CD4-positive, alpha-beta T cell treated with Interleukin-4 for 4 hours (primary cell): ENCODE data around the gene PLGRKT.
"Not testable (repeated sequence)": the region's sequence is repeated elsewhere in the genome, so short reads cannot be mapped to it uniquely, and the experiment has no call there.

Experiments
- DNase-seq: peaks from one replicate; pipeline ENCODE4 v3.0.0-alpha.2; 2020

Gene PLGRKT, protein sequence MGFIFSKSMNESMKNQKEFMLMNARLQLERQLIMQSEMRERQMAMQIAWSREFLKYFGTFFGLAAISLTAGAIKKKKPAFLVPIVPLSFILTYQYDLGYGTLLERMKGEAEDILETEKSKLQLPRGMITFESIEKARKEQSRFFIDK

DNA sequence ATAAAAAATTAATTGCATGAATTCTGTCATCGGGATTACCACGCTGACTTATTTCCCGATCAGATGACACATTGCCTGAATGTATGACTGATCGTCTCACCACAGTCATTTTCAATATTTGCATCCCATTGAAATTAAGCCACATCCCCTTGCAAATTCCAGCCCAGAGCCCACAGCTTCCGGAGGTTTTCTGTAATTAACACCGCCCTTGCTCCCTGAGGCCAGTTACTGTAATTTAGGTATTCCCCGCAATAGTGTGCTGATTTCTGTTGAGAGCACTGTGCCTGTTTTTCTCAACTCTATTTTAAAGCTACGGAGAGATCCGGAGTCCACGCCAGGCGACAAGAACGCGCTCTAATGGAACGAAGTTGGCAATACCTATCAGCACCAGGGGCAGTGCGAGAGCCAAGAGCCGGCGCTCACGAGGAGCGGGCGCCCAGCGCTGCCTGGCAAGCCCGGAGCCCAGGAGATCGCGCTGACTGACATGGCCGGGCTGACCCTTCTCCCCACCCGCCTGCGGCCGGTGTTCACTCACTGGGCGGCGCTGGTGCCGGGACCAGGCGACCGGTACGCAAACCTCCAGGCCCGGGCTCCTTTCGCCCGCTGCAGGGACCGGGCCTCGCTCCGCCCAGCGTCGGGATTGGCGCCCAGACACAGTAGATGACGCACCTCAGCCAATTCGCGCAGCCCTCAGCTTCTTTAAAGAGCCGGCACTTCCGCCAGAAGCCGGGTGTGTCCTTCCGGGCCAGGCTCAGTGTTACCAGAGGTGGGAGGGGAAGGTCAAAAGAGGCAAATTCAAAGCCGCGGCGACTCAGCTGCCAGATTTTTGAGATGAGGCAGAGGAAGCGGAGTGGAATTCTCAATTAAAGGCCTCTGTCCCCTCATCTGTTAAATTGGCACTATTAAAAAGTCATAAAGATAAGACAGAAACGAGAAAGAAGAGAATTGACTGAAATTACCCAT, at the start of gene PLGRKT:
Gene PLGRKT (minus strand): TSS at position 672 of the 963 bp plus-strand sequence. CDS start 5,948 bp downstream, outside the sequence.
- DNase-seq, result peak; percentile 92

DNA sequence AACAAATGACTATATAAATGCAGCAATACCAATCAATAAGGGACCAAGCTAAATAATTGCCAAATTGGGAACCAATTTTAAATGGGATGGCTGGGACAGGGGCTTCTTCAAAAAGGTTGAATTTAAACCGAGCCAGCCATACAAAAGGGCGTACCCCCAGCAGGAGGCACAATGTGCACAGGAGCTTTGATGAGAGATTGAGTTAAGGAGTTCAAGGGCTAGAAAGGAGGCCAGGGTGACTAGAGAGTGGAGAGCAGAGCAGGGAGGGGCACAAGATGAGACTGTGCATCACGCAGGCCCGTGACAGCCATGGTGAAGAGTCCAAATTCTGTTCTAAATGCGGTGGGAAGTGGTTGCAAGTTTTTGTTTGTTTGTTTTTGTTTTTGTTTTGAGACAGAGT, 49.3 kb upstream of the PLGRKT start:
- no peak for DNase-seq

DNA sequence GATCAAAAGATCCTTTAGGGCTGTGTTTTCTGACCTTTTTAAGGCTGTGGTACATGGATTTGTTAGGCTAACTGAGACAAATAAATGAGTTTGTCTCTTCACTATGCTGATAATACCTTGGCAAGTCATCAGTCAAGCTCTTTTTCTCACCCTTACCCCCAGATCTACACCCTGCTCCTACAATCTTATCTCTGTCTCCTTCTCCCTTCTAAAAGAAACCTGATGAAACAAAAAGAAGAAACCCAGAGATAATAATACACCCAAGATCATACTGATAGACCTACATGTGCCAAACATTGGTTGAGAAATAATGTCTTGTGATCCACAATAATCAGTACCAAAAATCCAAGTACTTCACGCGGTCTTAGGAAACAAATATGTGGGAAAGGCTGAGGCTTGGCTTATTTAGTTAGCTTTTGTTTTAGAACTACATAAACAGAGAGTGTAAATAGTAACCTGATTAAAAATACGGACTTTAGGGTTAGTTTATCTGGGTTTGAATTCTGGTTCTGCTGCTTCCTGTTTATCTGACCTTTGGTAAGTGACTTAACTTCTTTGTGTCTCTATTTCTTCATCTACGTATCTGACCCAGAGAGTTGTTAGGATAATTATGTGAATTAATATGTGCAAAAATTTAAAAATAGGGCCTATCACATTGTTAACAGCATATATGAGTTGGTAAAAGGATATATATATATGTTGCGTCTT, 47.8 kb upstream of the PLGRKT start:
- no peak for DNase-seq

DNA sequence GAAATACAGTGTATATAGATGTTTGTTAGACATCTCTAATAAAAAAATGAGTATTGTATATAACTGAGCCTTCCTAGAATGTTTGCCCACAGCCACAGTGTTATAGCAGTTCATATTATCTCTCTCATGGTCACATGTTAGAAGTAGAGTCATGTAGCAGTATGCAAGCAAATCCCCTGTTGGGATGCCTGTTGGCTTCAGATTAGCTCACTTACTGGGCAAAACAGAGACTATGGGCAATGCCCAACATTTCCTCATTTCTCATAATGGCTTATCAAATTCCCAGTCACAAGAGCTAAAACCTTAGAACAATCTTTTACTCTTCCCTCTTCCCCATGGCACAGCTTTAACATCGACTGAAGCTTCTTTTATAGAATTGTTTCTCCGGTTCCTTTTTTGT, 45.6 kb upstream of the PLGRKT start:
- DNase-seq, result no peak

DNA sequence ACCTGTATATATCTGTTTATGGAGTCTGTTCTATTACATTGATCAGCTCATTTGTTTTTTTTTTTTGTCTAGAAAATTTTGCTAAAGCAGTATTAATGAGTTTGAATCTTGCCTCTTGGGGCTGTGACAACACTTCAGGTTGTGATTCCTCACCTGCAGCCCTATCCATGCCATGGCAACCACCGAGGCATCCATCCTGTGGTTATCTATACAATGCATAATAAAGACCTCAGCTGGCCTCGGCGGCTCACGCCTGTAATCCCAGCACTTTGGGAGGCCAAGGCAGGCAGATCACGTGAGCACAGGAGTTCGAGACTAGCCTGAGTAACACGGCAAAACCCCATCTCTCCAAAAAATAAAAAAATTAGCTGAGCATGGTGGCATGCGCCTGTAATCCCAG, 44.5 kb upstream of the PLGRKT start:
- no peak for DNase-seq

DNA sequence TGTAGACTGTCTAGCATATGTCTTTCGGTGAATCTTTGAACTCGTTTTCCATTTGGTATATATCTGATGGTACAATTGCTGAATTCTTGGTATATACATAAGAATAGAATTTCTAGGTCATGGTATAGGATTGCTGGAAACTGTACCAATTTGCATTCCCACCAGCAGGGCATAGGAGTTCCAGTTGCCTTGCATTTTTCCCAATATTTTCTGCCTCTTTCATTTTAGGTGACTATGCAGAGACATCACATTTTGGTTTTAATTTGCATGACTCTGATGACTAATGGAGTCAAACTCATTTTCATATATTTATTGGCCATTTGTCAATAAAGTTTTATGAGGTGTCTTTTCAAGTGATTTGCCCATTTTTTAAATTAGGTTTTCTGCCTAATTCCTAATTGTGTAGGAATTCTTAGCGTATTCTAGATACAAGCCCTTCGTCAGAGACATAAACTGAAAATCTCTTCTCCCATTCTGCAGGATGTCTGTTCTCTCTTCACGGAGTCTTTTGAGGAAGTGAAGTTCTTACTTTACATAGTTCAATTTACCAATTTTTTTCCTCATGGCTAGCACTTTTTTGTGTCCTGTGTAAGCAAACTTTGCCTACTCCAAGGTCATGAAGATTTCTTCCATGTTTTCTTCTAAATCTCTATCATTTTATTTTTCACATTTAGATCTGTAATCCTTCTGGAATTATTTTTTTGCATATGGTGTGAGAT, 43.8 kb upstream of the PLGRKT start:
- DNase-seq, result no peak

DNA sequence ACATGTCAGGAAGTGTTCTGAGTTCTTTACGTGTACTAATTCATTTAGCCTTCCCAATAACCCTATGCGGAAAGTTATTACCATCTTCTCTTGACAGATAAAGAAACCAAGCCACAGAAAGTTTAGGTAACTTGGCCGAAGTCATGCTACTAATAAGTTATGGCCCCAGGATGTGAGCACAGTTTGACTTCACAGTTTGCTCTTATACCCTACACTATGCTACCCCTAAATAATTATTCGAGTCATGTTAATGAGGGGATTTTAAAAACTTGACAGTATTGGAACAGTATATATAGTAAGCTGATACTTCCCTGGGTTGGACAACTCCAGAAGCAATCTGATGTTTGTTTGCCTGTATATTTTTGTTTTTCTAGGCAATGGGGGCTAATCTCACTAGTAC, 43.2 kb upstream of the PLGRKT start:
- DNase-seq, result no peak

DNA sequence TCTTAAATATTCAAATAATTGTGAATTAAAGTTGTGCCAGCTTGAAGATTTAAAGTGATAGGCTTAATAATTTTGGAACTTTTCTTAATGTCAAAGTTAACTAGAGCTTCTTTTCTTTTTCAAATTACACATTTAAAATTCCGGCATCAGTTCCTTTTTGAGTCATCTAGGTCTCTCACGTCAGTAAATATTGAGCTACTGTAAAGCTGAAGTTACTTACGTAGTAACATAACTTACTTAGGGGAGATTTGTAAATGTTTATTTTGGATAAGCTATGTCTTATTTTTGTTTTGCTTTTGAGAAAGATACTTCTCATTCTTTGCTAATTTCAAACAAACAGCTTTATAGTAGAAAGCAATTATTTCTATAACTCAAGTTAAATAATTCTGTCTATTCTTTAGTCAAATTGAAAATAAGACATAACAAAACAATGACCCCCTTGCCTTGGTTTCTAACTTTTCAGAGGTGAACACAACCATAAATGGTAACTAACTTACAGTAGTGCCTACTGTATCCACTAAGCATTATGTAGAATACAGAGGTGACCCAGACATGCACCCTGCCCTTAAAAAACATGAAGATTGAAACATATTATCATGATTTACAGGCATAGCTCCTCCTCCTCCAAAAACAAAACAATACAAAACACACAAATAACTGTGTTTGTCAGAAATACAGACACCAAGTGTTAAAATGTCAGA, 42.4 kb upstream of the PLGRKT start:
- no peak for DNase-seq

DNA sequence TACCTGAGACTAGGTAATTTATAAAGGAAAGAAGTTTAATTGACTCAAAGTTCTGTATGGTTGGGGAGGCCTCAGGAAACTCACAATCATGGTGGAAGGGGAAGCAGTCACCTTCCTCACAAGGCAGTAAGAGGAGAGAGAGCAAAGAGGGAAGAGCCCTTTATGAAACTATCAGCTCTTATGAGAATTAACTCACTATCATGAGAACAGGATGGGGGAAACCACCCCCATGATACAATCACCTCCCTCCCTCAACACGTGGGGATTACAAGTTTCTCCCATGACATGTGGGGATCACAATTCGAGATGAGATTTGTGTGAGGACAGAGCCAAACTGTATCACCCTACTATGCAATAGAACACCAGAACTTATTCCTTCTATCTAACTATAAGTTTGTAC, 40.5 kb upstream of the PLGRKT start:
- DNase-seq, result no peak

DNA sequence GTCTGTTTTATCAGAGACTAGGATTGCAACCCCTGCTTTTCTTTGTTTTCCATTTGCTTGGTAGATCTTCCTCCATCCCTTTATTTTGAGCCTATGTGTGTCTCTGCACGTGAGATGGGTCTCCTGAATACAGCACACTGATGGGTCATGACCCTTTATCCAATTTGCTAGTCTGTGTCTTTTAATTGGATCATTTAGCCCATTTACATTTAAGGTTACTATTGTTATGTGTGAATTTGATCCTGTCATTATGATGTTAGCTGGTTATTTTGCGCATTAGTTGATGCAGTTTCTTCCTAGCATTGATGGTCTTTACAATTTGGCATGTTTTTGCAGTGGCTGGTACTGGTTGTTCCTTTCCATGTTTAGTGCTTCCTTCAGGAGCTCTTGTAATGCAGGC, 37.9 kb upstream of the PLGRKT start:
- DNase-seq, result not testable (repeated sequence)

DNA sequence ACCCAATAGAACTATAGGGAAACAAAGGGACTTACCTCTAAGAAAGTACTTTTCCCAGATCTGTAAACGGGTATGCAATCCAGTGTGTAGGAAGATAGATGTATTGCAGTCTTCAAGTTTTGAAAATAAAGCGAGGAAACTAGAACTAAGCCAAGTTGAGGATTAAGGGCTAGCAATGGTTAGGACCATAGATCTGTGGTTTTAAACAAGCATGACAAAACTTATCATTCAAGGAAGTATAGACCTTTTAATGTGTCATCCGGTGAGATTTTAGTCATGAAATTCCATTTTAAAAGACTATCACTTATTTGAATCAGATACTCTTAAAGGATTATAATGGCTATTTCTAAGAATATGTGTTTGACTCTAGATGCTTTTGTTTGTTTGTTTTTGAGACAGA, 33.1 kb upstream of the PLGRKT start:
- no peak for DNase-seq

DNA sequence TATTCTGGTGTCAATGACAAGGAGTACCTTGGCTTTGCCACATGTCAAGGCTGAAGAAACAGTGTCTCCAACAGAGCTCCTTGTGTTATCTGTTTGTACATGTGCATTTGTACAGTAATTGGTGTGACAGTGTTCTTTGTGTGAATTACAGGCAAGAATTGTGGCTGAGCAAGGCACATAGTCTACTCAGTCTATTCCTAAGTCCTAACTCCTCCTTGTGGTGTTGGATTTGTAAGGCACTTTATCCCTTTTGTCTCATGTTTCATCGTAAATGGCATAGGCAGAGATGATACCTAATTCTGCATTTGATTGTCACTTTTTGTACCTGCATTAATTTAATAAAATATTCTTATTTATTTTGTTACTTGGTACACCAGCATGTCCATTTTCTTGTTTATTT, 32.4 kb upstream of the PLGRKT start:
- no peak for DNase-seq

DNA sequence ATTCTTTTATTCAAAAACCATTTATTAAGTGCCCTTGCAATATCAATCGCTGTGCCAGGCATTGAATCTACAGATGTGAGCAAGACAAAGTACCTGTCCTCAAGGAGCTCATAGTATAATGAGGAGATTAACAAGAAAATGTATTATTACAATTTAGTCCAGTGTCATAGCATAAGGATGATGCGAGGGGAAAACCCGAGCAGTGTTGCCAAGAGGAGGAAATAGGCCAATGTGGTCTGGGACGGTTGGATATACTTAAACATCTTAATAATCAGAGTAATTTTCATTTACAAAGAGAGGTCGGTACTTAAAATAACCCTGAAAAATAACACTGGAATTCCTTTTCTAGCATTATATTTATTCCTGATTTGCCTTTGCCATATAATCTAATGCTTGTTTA, 31.1 kb upstream of the PLGRKT start:
- DNase-seq, result no peak

DNA sequence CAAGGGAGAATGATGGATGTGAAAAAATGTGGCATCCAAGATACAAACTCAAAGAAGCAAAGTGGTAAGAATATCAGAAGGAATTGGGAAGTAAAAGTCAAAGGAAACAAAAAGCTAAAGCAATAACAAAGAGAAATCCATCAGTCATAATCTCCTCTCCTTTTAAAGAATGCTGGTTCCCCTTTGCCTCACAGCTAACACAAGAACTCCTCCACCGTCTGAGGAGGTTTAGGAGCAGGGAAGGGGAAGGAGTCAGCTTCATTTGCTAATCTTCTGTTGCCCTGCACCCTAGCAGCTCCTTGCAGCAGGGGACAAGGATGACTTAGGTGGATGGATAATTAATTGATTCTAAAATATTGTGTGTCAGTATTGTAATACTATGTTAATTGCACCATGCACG, 29.0 kb upstream of the PLGRKT start:
- DNase-seq, result no peak

DNA sequence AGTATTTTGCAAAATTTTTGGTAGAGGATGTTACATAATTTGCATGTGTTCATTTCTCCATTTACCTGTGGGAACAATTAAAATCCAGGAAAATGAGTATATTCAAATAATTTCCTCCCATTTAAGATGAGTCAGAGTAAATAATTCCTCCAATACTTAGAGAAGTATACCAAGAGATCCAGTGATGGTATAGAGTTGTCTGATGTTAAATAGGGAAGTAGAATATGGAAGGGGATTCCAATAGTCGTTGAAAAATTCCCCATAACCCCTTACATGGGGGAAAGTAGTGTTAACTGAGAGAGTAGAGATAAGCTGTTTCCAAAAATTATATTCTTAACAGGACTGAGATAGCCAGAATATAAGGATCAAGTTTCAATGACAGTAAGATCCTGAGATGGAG, 28.3 kb upstream of the PLGRKT start:
- no peak for DNase-seq

DNA sequence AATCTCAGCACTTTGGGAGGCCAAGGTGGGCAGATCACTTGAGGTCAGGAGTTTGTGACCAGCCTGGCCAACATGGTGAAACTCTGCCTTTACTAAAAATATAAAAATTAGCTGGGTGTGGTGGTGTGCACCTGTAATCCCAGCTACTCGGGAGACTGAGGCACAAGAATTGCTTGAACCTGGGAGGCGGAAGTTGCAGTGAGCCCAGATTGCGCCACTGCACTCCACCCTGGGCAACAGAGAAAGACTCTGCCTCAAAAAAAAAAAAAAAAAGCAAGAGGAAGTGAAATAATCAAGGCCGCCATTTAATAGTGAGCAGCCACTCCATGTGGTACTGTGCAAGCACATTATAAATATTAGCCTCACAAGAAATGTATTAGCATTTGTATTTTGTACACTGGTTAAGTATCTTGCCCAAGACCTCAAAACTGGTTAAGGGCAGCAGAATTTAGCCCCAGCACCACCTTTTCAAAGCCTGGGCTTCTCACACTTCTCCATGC, 27.2 kb upstream of the PLGRKT start:
- not testable (repeated sequence) for DNase-seq

DNA sequence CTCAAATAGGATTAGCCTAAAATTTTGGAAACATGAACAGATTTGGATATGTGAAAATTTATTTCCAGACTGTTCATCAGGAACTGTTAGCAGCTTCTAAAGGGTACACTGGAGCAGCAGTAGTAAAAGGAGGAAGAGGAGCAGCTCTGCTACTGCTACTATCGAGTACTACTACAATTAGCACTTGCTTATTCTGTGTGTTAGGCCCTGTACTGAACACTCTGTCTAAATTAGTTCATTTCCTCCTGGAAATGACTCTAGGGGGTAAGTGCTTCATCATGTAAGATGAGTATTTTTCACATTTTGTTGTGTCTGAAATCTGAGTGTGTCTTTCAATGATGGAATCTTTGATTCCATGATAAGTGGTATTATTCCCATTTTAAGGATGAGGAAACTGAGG, 22.4 kb upstream of the PLGRKT start:
- DNase-seq, result no peak

DNA sequence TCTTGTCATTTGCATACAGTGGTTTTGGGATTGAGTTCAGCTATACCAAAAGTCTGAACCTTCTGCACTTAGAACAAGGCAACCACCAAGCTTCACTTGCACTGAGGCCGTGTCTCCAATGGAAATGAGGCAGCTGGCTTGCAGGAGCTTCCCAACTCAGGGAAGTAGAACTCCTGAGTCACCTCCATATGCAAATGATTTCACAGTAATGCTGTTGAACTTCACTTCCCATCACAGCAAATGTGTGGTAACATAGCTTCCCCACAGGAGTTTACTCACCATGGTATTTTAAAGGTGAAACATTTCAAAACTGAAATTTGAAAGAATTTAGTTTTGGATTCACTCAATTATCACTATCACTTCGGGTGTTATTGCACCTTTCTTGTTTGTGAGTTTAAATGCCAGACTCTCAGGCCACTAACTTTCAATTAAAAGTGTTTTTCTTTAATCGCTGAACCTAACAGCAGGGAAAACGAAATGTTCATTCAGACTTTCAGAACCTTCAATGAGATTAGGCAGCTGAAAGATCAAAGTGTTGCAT, 21.6 kb upstream of the PLGRKT start:
- peak; percentile 29 for DNase-seq

DNA sequence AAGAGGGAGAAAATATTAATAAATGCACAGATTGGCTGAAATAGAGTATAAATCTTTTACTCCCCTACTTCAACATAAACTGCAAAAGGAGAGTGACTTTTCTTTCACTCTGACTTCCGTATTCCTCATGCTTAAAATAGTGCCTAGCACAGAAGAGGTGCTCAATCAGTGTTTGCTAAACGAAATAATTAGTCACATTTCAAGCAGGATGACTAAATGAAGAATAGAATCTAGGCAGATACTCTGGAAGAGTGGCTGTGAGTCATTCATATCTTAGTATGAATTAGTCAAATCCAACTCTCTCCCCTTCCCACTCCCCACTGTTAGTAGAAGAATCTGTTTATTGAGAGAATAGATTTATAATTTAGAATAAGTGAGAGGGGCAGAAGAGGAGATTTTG, 17.5 kb upstream of the PLGRKT start:
- DNase-seq, result peak; percentile 64

DNA sequence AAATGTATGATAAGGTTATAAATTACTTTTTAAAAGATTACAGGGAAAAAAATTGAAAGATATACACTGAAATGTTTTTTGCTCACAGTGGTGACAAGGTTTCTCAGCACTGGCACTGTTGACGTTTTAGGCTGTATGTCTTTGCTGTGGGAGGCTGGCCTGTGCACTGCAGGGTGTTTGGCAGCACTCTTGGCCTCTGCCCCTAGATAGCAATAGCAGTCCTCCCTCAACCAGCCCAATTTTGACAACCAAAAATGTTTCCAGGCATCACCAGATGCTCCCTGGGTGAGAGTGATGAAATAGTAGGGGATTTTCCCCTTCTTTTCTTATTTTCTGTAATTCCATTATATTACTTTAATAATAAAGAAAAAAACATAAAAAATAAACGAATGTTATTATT, 15.9 kb upstream of the PLGRKT start:
- DNase-seq, result no peak

DNA sequence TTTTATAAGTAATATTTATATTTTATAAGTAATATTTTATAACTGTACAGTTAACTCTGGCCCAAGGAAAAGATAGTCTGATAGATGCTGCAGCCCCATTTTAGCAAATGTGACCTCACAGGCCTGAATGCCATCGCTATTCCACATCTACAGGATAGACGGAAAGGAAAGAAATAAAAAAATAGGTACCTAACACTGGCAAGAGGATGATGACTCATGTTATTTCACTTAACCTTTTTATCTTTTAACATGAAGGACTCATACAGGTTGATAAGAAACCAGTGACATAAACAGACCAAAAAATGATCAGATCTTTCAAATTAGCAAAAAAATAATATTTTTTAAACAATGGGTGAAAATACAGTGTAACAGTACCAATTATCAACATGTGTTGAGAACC, 15.3 kb upstream of the PLGRKT start:
- DNase-seq, result peak; percentile 52

DNA sequence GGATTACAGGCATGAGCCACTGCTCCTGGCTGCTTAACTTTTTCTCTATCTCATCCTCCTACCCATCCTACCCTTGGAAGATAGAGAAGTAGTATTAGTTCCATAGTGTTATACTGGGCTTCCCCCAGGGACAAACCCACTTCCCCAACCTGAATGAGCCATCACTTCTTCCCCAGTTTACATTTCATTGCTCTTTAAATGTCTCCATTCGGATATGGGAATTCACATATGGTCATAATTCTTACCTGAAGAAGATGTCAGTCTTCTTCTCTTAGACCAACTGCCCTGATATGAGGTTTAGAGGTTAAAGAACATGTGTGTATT, 14.5 kb upstream of the PLGRKT start:
- no peak for DNase-seq
